Fibroblast of pulmonary artery (primary cell): Measurements from ENCODE around the gene IFT74.
A peak's percentile ranks its signal among the peaks of the same experiment; 100 is the strongest.

Experiments used
- DNase-seq: peaks from one replicate; pipeline ENCODE4 v3.0.0-alpha.2; 2010; ENCODE audit warnings: low read depth
- H3K4me3 ChIP-seq: replicated peaks from 2 replicates; pipeline ENCODE4 v1.5.1; 2011; ENCODE audit warnings: low read depth, mild to moderate bottlenecking, control low read depth, low read length, moderate library complexity
- CTCF ChIP-seq: IDR thresholded peaks from 2 replicates; pipeline ENCODE4 v1.5.1; 2011; ENCODE audit warnings: mild to moderate bottlenecking, control low read depth, low read length, inconsistent platforms; ENCODE audit errors: missing control alignments

Gene IFT74

GRCh38 chr9:27042476-27042875, 86.3 kb downstream of the IFT74 start:
- no peak for DNase-seq
- no peak overlapping the region for H3K4me3 ChIP-seq
- no peak for TF ChIP-seq CTCF

GRCh38 chr9:27043176-27043575, 87.0 kb downstream of the IFT74 start:
- no peak overlapping the region for H3K4me3 ChIP-seq

GRCh38 chr9:27047136-27047535, 90.9 kb downstream of the IFT74 start:
- DNase-seq = no peak
- H3K4me3 ChIP-seq = no peak overlapping the region
- no peak for TF ChIP-seq CTCF

More at GRCh38 chr9:27043176-27043575, 87.0 kb downstream of the IFT74 start:
- DNase-seq = no peak
- TF ChIP-seq CTCF = no peak

GRCh38 chr9:27053369-27054022, 97.3 kb downstream of the IFT74 start:
- peak; percentile 24 for DNase-seq
- H3K4me3 ChIP-seq = no peak overlapping the region
- TF ChIP-seq CTCF = no peak

GRCh38 chr9:27054125-27054524, 97.9 kb downstream of the IFT74 start:
- no peak for DNase-seq
- no peak for TF ChIP-seq CTCF
- no peak overlapping the region for H3K4me3 ChIP-seq

GRCh38 chr9:27054841-27055240, 98.6 kb downstream of the IFT74 start:
- TF ChIP-seq CTCF = no peak
- DNase-seq = no peak
- no peak overlapping the region for H3K4me3 ChIP-seq

GRCh38 chr9:27059412-27059811, 103.2 kb downstream of the IFT74 start:
- H3K4me3 ChIP-seq = no peak overlapping the region
- TF ChIP-seq CTCF = no peak
- DNase-seq = no peak
